ENCODE measurements around the gene PPFIBP1. TPM values are rescaled to one million over a fixed set of nuclear protein-coding genes. Genes with fewer than 3 reads are reported as not detected.

The PPFIBP1 gene
- total and polyA plus RNA-seq, 9 of the 15 experiments (the other 6 are each of a cell fraction or from before 2014, with no cell fraction given), result 0.46 to 3.5 (median 1.8) TPM

- TF ChIP-seq ZNF445 (CRISPR knock-in tag; IDR thresholded peaks at IDR 0.05; ENCODE audit: low read depth), result no peak
- no peak for TF ChIP-seq WHSC1 (IDR thresholded peaks at IDR 0.05; ENCODE audit: low read length)
- TF ChIP-seq ARNT (IDR thresholded peaks at IDR 0.05), result 0 out of 4 replicates have a peak, but pooled peaks of 1 of the 2 experiments have one; percentile 48
- TF ChIP-seq XRCC3 (IDR thresholded peaks at IDR 0.05), result no peak
- no peak for TF ChIP-seq NCOA1 (IDR thresholded peaks at IDR 0.05; ENCODE audit: low read depth)
- no peak for TF ChIP-seq AFF4 (CRISPR knock-in tag; IDR thresholded peaks at IDR 0.05)
- TF ChIP-seq ZNF395 (CRISPR knock-in tag; IDR thresholded peaks at IDR 0.05), result no peak
- peak; percentile 23; the same call in 1 of the 2 replicates for TF ChIP-seq LEF1 (IDR thresholded peaks at IDR 0.05)
- peak; percentile 23 for TF ChIP-seq BRD9 (IDR thresholded peaks at IDR 0.05; ENCODE audit: low read depth, partially characterized antibody)
- TF ChIP-seq ZFX (CRISPR knock-in tag; IDR thresholded peaks at IDR 0.05), result no peak
- no peak; the same call in 1 of the 2 replicates for TF ChIP-seq CXXC5 (CRISPR knock-in tag; IDR thresholded peaks at IDR 0.05)
- TF ChIP-seq PML (IDR thresholded peaks at IDR 0.05; ENCODE audit: low read length), result no peak
- TF ChIP-seq ZNF76 (CRISPR knock-in tag; IDR thresholded peaks at IDR 0.05; ENCODE audit: borderline replicate concordance), result no peak
- TF ChIP-seq, protein P1, sequence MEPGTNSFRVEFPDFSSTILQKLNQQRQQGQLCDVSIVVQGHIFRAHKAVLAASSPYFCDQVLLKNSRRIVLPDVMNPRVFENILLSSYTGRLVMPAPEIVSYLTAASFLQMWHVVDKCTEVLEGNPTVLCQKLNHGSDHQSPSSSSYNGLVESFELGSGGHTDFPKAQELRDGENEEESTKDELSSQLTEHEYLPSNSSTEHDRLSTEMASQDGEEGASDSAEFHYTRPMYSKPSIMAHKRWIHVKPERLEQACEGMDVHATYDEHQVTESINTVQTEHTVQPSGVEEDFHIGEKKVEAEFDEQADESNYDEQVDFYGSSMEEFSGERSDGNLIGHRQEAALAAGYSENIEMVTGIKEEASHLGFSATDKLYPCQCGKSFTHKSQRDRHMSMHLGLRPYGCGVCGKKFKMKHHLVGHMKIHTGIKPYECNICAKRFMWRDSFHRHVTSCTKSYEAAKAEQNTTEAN (CRISPR knock-in tag; IDR thresholded peaks at IDR 0.05), result no peak
- TF ChIP-seq CEBPZ (IDR thresholded peaks at IDR 0.05; ENCODE audit: borderline replicate concordance, low read depth, low read length), result no peak
- TF ChIP-seq RBFOX2 (IDR thresholded peaks at IDR 0.05; ENCODE audit: low read depth, low read length), result 0 out of 2 replicates have a peak, but pooled peaks have one; percentile 21
- TF ChIP-seq PTTG1 (tag; IDR thresholded peaks at IDR 0.05; ENCODE audit: low read depth), result no peak; the same call in 1 of the 2 replicates
- TF ChIP-seq ZKSCAN3 (CRISPR knock-in tag; IDR thresholded peaks at IDR 0.05), result no peak
- no peak for TF ChIP-seq PHF20 (IDR thresholded peaks at IDR 0.05; ENCODE audit: partially characterized antibody)
Measured at GRCh38 chr12:27703720-27704452, 179.9 kb downstream of the PPFIBP1 start (continued).

All from K562 (cell line).